Cardiac muscle cell (in vitro differentiated cells and primary cell): ENCODE data around the gene NHSL2. TPM values are rescaled to one million over a fixed set of nuclear protein-coding genes. Genes with fewer than 3 reads are reported as not detected.

Experiments
- DNase-seq, 2 donors: peaks; one replicate each; pipeline versions ENCODE4 v3.0.0 to v3.0.0-alpha.2; 2010 to 2017; ENCODE audit warnings: low read depth in 1 of 2, low spot score in 1 of 2
- H3K27ac ChIP-seq: fragments of 200-600 bp; sonication (generic); 2 replicates; pipeline ENCODE4 v1.5.1; 2016
- H3K27me3 ChIP-seq: fragments of 200-600 bp; sonication (generic); 2 replicates; pipeline ENCODE4 v1.6.0; 2016; ENCODE audit warnings: control low read depth
- H3K36me3 ChIP-seq: fragments of 200-600 bp; sonication (generic); 2 replicates; pipeline ENCODE4 v1.5.1; 2016; ENCODE audit warnings: control low read depth
- H3K4me1 ChIP-seq: fragments of 200-600 bp; sonication (generic); 2 replicates; pipeline ENCODE4 v1.8.1; 2017; ENCODE audit warnings: low read depth, mild to moderate bottlenecking, mixed run types
- H3K4me3 ChIP-seq: fragments of 200-600 bp; sonication (generic); 2 replicates; pipeline ENCODE4 v1.5.1; 2016; ENCODE audit warnings: mild to moderate bottlenecking
- H3K9me3 ChIP-seq: fragments of 200-600 bp; sonication (generic); 2 replicates; pipeline ENCODE4 v1.5.1; 2017; ENCODE audit warnings: low read depth, mild to moderate bottlenecking, control low read depth
- CTCF ChIP-seq: IDR thresholded peaks from 2 replicates; pipeline ENCODE4 v1.5.1; 2012; ENCODE audit warnings: low read depth, mild to moderate bottlenecking, low read length
- polyA plus RNA-seq: library from polyadenylated mRNA; unstranded; fragments of >200 nt; fragmentation: Nextera tagmentation; extraction: Ambion mirVana; gene quantifications from 2 replicates; pipeline ENCODE4 v1.2.1, GENCODE V29; 2016
- total RNA-seq: library from RNA; depleted of rRNA; stranded (reverse); fragments of >200 nt; gene quantifications from 2 replicates; pipeline ENCODE4 v1.2.3, GENCODE V29; 2016

NHSL2 gene
- total and polyA plus RNA-seq, 2 experiments from 2014 or later = 6.6 to 7.9 TPM

GRCh38 chrX:71927040-71927439, 16.4 kb downstream of the NHSL2 start:
- Histone ChIP-seq H3K36me3 (no peaks in the 10 kb centered on the region), H3K27ac (no peak overlapping the region), H3K27me3 (no peaks in the 10 kb centered on the region), H3K9me3 (no peaks in the 10 kb centered on the region), H3K4me3 (no peak overlapping the region), H3K4me1 (no peaks in the 10 kb centered on the region)
- no peak for TF ChIP-seq CTCF
- DNase-seq = no peak

GRCh38 chrX:71928856-71929255, 18.2 kb downstream of the NHSL2 start:
- Histone ChIP-seq H3K36me3 (no peaks in the 10 kb centered on the region), H3K4me3 (no peak overlapping the region), H3K27me3 (no peaks in the 10 kb centered on the region), H3K4me1 (no peaks in the 10 kb centered on the region), H3K27ac (no peak overlapping the region), H3K9me3 (no peaks in the 10 kb centered on the region)
- TF ChIP-seq CTCF = no peak
- DNase-seq = no peak

GRCh38 chrX:71930298-71930697, 19.7 kb downstream of the NHSL2 start:
- no peak for TF ChIP-seq CTCF
- peak in 1 of 2 donors; percentile 50 for DNase-seq
- Histone ChIP-seq H3K27ac (no peak overlapping the region), H3K27me3 (no peaks in the 10 kb centered on the region), H3K4me1 (no peaks in the 10 kb centered on the region), H3K36me3 (no peaks in the 10 kb centered on the region), H3K4me3 (no peak overlapping the region), H3K9me3 (no peaks in the 10 kb centered on the region)

- H3K27ac ChIP-seq = no peak overlapping the region
- no peaks in the 10 kb centered on the region for H3K4me1 ChIP-seq
- no peaks in the 10 kb centered on the region for H3K27me3 ChIP-seq
- no peaks in the 10 kb centered on the region for H3K36me3 ChIP-seq
- no peak for TF ChIP-seq CTCF
- no peak overlapping the region for H3K4me3 ChIP-seq
- H3K9me3 ChIP-seq = no peaks in the 10 kb centered on the region
- no peak for DNase-seq
These were observed 24.8 kb downstream of the NHSL2 start for GRCh38 chrX:71935476-71935875.

- Histone ChIP-seq H3K4me3 (no peak overlapping the region), H3K27ac (no peak overlapping the region), H3K27me3 (no peaks in the 10 kb centered on the region), H3K9me3 (no peaks in the 10 kb centered on the region), H3K36me3 (no peaks in the 10 kb centered on the region), H3K4me1 (peaks cover 3% of the 10 kb centered on the region)
- no peak for DNase-seq
- TF ChIP-seq CTCF = no peak
These were observed 26.0 kb downstream of the NHSL2 start for GRCh38 chrX:71936632-71937031.

GRCh38 chrX:71938371-71938770, 27.7 kb downstream of the NHSL2 start:
- no peak for TF ChIP-seq CTCF
- H3K36me3 ChIP-seq = no peaks in the 10 kb centered on the region
- no peak overlapping the region for H3K27ac ChIP-seq
- no peaks in the 10 kb centered on the region for H3K27me3 ChIP-seq
- DNase-seq = no peak
- H3K4me3 ChIP-seq = no peak overlapping the region
- no peaks in the 10 kb centered on the region for H3K9me3 ChIP-seq
- peaks cover 10% of the 10 kb centered on the region for H3K4me1 ChIP-seq
